Omental fat pad (tissue), 4 donors: ENCODE measurements around the gene MXD3. TPM values are rescaled to one million over a fixed set of nuclear protein-coding genes. Genes with fewer than 3 reads are reported as not detected.
A peak's percentile ranks its signal among the peaks of the same experiment; 100 is the strongest.
"Not testable (repeated sequence)": the region's sequence is repeated elsewhere in the genome, so short reads cannot be mapped to it uniquely, and the experiment has no call there.

Source experiments
- ATAC-seq: fragments of 150-250 bp; one replicate; pipeline ENCODE4 v1.9.1; 2016; ENCODE audit warnings: mild to moderate bottlenecking, moderate library complexity; ENCODE audit not compliant: low FRiP score
- DNase-seq: peaks from one replicate; pipeline ENCODE4 v3.0.0-alpha.2; 2019; ENCODE audit warnings: low spot score
- total RNA-seq, 4 donors: library from RNA; depleted of rRNA; stranded (reverse); fragments of >200 nt; gene quantifications; one replicate each; pipeline ENCODE4 v1.1.0, GENCODE V29; 2016
- TF ChIP-seq, protein P1 (sequence below), 3 donors: fragments of 450-650 bp; IDR thresholded peaks; one replicate each; pipeline ENCODE4 v1.5.1; 2016 to 2017; ENCODE audit warnings: antibody characterized with exemption in 3 of 3, mild to moderate bottlenecking in 3 of 3, moderate library complexity in 2 of 3

Gene MXD3
- total RNA-seq, 4 donors from 2014 or later = 3.5 to 26.8 (median 4.8) TPM

DNA sequence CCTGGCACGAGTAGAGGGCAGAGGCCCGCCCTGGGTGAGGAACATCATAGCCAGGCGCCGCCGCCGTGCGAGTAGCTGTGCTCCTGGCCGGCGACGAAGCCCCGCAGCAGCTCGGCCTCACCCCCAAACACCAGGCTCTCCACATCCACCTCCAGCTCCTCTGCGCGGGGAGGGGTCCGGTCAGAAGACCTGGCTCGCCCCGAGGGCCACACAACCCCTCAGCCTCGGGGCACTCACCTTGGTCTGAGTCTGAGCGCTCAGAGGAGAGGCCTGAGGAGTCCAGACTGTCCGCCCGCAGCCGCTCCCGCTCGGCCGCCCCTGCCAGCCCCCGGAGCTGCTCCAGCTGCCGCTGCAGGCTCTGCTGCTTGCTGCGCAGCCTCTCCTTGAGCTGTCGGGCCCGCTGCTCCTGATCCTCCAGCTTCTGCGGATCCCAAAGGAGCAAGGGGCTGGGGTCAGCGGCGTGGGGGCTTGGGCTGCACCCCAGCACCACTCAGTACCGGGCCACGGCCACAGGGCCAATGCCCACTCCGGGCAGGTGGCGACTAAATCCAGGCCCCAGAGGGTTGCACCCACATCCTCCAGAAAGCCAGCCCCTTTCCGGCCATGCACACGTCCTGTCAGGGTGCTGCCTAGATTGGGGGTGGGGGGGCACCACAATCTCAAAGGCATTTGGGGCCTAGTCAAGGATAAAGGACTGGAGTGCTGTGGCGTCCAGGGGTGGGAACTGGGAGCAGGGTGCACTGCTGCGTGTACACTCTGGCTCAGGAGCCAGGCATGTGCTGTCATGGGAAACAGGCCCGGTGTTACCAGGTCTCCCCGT lies 3.9 kb downstream of the MXD3 start:
- DNase-seq (no peak), ATAC-seq (no peak)
- TF ChIP-seq, protein P1, sequence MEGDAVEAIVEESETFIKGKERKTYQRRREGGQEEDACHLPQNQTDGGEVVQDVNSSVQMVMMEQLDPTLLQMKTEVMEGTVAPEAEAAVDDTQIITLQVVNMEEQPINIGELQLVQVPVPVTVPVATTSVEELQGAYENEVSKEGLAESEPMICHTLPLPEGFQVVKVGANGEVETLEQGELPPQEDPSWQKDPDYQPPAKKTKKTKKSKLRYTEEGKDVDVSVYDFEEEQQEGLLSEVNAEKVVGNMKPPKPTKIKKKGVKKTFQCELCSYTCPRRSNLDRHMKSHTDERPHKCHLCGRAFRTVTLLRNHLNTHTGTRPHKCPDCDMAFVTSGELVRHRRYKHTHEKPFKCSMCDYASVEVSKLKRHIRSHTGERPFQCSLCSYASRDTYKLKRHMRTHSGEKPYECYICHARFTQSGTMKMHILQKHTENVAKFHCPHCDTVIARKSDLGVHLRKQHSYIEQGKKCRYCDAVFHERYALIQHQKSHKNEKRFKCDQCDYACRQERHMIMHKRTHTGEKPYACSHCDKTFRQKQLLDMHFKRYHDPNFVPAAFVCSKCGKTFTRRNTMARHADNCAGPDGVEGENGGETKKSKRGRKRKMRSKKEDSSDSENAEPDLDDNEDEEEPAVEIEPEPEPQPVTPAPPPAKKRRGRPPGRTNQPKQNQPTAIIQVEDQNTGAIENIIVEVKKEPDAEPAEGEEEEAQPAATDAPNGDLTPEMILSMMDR (IDR thresholded peaks at IDR 0.05) = no peak

DNA sequence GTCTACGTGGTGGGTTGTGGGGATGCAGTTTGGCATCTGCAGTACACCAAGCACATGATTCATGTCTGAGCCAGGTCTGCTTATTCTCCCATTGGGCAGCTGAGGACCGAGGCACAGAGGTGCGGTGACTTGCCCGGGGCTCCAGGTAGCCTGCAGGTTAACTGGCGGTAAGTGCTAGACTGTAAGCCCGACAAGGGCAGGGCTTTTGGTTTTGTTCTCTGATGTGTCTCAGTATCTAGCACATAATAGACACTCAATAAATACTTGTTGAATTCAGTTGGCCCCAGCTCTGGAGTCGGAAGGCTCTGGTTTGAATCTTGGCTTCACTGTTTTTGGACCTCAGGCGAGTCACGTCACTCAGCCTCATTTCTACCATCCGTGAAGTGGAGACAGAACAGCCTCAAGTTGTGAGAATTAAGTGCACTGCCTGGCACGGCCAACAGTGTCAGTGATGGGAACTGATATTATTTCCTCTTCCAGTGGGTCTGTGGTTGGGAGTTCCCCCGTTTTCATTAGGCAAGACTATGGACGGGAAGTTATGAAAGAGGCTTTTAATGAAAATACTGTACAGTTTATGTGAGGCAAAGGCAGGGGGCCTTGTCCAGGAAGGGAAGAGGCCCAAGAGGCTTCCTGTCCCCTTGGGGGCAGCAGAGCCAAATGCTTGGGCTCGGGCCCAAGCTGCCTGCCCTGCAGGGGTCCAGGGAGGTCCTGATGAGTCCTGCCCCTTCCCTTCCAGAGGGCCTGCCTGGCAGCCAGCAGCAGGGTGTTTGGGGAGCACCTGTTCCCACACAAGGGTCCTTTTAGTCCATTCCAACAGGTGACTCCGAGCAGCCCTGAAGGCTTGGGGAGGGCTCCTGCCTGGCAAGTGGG lies 4.8 kb downstream of the MXD3 start:
- DNase-seq (no peak), ATAC-seq (no peak)

DNA sequence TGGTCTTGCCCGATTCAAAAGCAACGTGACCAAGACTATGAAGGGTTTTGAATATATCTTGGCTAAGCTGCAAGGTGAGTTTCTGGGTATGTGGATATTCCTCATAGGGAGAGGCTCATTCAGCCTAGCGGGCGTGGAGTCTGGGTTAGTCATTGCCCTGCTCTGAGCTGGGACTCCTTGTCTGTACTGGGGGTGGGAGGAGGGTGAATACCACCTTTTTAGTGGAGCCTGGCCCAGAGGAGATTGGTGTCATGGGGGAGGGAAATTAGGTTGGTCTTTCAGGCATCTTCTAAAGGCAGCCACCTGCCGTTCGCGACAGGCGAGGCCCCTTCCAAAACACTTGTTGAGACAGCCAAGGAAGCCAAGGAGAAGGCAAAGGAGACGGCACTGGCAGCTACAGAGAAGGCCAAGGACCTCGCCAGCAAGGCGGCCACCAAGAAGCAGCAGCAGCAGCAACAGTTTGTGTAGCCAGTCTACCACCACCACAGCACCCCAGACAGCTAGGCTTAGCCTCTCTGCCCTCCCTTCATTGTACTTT lies 5.5 kb downstream of the MXD3 start:
- not testable (repeated sequence) for ATAC-seq, DNase-seq

More for the DNA sequence above, 4.8 kb downstream of the MXD3 start:
- TF ChIP-seq, protein P1 (IDR thresholded peaks at IDR 0.05) = no peak

DNA sequence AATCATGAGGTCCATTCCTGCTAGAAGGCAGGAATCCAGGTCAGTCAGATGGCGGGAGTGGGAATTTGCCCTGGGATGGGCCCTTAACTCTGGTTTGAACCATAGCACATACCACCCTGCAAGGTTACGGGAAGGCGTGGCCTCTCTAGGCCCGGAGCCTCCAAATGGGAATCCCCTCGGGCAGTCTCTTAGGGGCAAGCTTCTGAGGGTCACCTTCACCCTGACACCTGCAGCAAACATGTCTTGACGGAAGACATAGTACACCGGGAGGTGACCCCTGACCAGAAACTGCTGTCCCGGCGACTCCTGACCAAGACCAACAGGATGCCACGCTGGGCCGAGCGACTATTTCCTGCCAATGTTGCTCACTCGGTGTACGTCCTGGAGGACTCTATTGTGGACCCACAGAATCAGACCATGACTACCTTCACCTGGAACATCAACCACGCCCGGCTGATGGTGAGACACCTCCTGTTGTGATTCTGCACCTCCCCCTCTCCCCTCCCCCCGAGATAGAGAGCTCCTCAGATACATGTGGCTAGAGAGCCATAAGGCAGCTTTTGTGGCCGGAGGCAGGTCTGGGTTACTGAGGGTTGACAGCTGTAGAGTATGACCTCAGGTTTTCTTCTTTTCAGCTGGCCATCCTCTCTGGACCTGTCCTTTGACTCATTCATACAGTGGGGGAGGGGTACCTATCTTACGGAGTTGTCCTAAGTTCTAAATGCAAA lies 7.1 kb downstream of the MXD3 start:
- ATAC-seq = no peak
- TF ChIP-seq, protein P1 (IDR thresholded peaks at IDR 0.05) = no peak
- DNase-seq = no peak

DNA sequence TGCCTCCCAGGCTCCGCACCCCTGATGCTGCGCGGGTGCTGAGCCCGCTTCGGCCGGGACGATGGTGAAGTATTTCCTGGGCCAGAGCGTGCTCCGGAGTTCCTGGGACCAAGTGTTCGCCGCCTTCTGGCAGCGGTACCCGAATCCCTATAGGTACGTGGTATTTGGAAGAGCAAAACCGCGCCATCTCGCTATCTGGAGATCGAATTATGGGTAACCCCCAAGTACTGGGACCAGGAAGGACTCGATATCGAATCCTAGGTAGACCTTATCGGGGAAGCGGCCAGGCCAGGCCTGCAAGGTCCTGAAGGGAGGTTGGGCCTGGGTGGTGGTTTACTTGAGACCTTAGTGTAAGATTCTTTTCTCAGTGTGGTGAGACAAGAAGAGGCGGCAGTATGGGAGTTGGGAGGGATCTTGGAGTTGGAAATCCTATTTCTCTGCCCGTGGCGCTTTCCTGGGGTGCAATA lies 7.7 kb downstream of the MXD3 start:
- TF ChIP-seq, protein P1 (IDR thresholded peaks at IDR 0.05) = no peak
- no peak for ATAC-seq
- DNase-seq = no peak

DNA sequence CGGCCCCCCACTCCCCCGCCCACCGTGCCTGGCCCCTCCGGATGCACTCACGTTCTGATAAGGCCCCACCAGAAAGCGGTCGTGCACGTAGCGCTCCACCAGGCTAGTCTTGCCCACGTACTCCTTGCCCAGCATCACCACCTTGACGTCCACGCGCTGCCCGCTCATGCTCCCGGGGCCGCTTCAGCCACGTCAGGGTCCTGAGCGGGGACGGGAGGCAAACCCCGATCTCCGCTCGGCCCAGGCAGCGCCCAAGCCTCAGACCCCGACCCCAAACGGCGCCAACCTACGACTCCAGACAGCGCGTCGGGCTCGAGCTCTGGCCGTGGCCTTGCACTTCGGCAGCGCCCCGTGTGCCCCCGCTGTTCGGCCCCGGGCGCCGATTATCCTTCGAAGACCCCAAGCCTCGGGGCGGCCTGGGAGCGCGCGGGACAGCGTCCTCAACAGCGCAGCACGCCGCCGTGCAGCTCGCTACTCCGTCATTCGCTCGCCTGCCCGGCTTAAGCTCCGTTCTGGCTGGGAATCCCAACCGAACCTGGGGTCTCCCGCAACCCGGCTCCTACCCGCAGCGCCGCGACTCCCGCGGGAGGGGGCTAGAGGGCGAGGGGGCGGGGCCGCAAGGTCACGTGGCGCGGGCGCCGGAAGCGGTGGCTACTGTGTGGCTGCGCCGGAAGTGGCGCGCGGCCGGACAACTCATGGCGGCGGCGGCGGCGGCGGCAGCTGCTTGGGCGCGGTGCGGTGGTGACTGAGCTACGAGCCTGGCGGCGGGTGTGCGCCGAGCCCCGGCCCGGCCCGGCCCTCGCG lies 8.4 kb downstream of the MXD3 start, which contains the start of the genes PRELID1 and RAB24:
TSS of gene PRELID1 (plus strand) at position 679 of the 804 bp plus-strand sequence. CDS start 187 bp downstream, outside the sequence.
TSS of gene RAB24 (minus strand) at position 599 of the 804 bp plus-strand sequence. CDS start at position 168, 431 bp downstream.
- peak; percentile 59 for ATAC-seq

More for the DNA sequence above, 8.4 kb downstream of the MXD3 start, which contains the start of the genes PRELID1 and RAB24:
- peak; percentile 83 for DNase-seq
- TF ChIP-seq, protein P1 (IDR thresholded peaks at IDR 0.05) = no peak
